ENCODE measurements around the gene COL6A3. TPM values are rescaled to one million over a fixed set of nuclear protein-coding genes. Genes with fewer than 3 reads are reported as not detected.

Gene COL6A3
- total RNA-seq, 1 experiment from 2014 or later = 1.2 TPM

- DNase-seq (ENCODE audit: low read depth, low spot score) = no peak
- H2AFZ ChIP-seq (ENCODE audit: low read depth, low read length, poor library complexity, severe bottlenecking) = no peak overlapping the region
- no TSS peak for BruUV-seq (replicated peaks)
- H3K79me2 ChIP-seq (ENCODE audit: insufficient read depth, low read length) = no peaks in the 10 kb centered on the region
- no peak overlapping the region for H3K4me2 ChIP-seq (ENCODE audit: low read length)
- intact Hi-C loops (cut with micrococcal nuclease) = no loop called here
- H3K36me3 ChIP-seq (ENCODE audit: control insufficient read depth in 1 of 2, insufficient read depth in 2 of 2, low read length in 2 of 2) = no peaks in the 10 kb centered on the region
- H3K27ac ChIP-seq (ENCODE audit: low read depth, low read length) = no peak overlapping the region
- H3K4me1 ChIP-seq (ENCODE audit: control insufficient read depth in 1 of 2, insufficient read depth in 2 of 2, low read length in 2 of 2) = no peaks in the 10 kb centered on the region
- POLR2A ChIA-PET = no interaction called here
- TF ChIP-seq ZNF274 (IDR thresholded peaks at IDR 0.05; ENCODE audit: low read depth, low read length) (no peak), ELF1 (IDR thresholded peaks at IDR 0.05; ENCODE audit: borderline replicate concordance, low read depth) (no peak), ZFX (IDR thresholded peaks at IDR 0.05) (no peak), JUND (IDR thresholded peaks at IDR 0.05) (no peak), EZH2phosphoT487 (IDR thresholded peaks at IDR 0.05; ENCODE audit: borderline replicate concordance) (no peak), ATF3 (IDR thresholded peaks at IDR 0.05) (no peak), CEBPB (IDR thresholded peaks at IDR 0.05; ENCODE audit: low read depth) (no peak), SP1 (IDR thresholded peaks at IDR 0.05; ENCODE audit: low read depth) (no peak), ZBTB33 (IDR thresholded peaks at IDR 0.05; ENCODE audit: extremely low read depth, insufficient replicate concordance, low read length) (no peak), EZH2 (IDR thresholded peaks at IDR 0.05) (no peak), YY1 (IDR thresholded peaks at IDR 0.05; ENCODE audit: extremely low read depth, insufficient replicate concordance, low read depth, low read length) (no peak)
- H3K9me3 ChIP-seq (ENCODE audit: control insufficient read depth in 1 of 2, insufficient read depth in 1 of 2, low read depth in 1 of 2, low read length in 2 of 2) = no peaks in the 10 kb centered on the region
- H3K27me3 ChIP-seq (ENCODE audit: insufficient read depth, low read length) = peaks cover 14% of the 10 kb centered on the region; the same call in 1 of the 2 replicates
- CTCF ChIA-PET = interaction anchor here (1.3 kb wide), 1 partner anchor 158 kb away, joined by 4 read pairs; no protein-coding TSS in a partner anchor
- no peaks in the 10 kb centered on the region for H3K9me2 ChIP-seq (ENCODE audit: insufficient read depth)
- H3K4me3 ChIP-seq (replicated peaks in 1 of 2; ENCODE audit: low read depth in 1 of 2, low read length in 2 of 2) = no peak overlapping the region
- no peaks in the 10 kb centered on the region for H4K20me1 ChIP-seq (ENCODE audit: insufficient read depth)
- RAD21 ChIA-PET (ENCODE audit: low non-redundant PET in 1 of 2, low total read pairs in 2 of 2, uncharacterized antibody in 2 of 2, unreplicated experiment in 2 of 2) = no interaction called here
- H3K9ac ChIP-seq (ENCODE audit: low read length) = no peak overlapping the region
- ATAC-seq = no peak
Observed at GRCh38 chr2:237323656-237324055, 90.3 kb downstream of the COL6A3 start.
